ENCODE measurements around the gene HINT3. TPM values are rescaled to one million over a fixed set of nuclear protein-coding genes. Genes with fewer than 3 reads are reported as not detected.

HINT3 gene
- total RNA-seq, 1 experiment from 2014 or later: 12.7 TPM

GRCh38 chr6:125953502-125953875 lies 3.1 kb upstream of the HINT3 start:
- Histone ChIP-seq H2AFZ (ENCODE audit: low read depth, low read length, poor library complexity, severe bottlenecking) (no peak overlapping the region), H3K27ac (ENCODE audit: low read depth, low read length) (no peak overlapping the region), H3K79me2 (ENCODE audit: insufficient read depth, low read length) (peaks cover 4% of the 10 kb centered on the region), H3K9ac (ENCODE audit: low read length) (no peak overlapping the region), H3K27me3 (ENCODE audit: insufficient read depth, low read length) (no peaks in the 10 kb centered on the region), H4K20me1 (ENCODE audit: insufficient read depth) (no peaks in the 10 kb centered on the region), H3K4me3 (replicated peaks in 1 of 2; ENCODE audit: low read depth in 1 of 2, low read length in 2 of 2) (no peak overlapping the region), H3K4me1 (ENCODE audit: control insufficient read depth in 1 of 2, insufficient read depth in 2 of 2, low read length in 2 of 2) (peaks cover 10 to 17% of the 10 kb centered on the region in 2 experiments; a peak in 3 of 4 replicates), H3K36me3 (ENCODE audit: control insufficient read depth in 1 of 2, insufficient read depth in 2 of 2, low read length in 2 of 2) (no peaks in the 10 kb centered on the region), H3K9me2 (ENCODE audit: insufficient read depth) (no peaks in the 10 kb centered on the region), H3K4me2 (ENCODE audit: low read length) (no peak overlapping the region), H3K9me3 (ENCODE audit: control insufficient read depth in 1 of 2, insufficient read depth in 1 of 2, low read depth in 1 of 2, low read length in 2 of 2) (no peaks in the 10 kb centered on the region)
- CTCF ChIA-PET: interaction anchor here (1.2 to 1.9 kb wide), 4 partner anchors 13 to 163 kb away, joined by 3 to 10 read pairs (median 4); partner anchors contain the start of gene NCOA7
- no TSS peak for BruUV-seq (replicated peaks)
- TF ChIP-seq EZH2phosphoT487 (IDR thresholded peaks at IDR 0.05; ENCODE audit: borderline replicate concordance) (no peak), RAD21 (IDR thresholded peaks at IDR 0.05; ENCODE audit: low read depth) (peak; percentile 31; the same call in 1 of the 2 replicates), TCF7L2 (IDR thresholded peaks at IDR 0.05; ENCODE audit: borderline replicate concordance, extremely low read depth, insufficient read depth, insufficient read length) (no peak), ZFX (IDR thresholded peaks at IDR 0.05) (no peak)
- no peak for DNase-seq (ENCODE audit: low read depth, low spot score)
- ATAC-seq: no peak
- RAD21 ChIA-PET (ENCODE audit: low non-redundant PET in 1 of 2, low total read pairs in 2 of 2, uncharacterized antibody in 2 of 2, unreplicated experiment in 2 of 2): no interaction called here
- intact Hi-C loops (cut with micrococcal nuclease): loop anchor here (1.0 kb wide), 1 partner anchor 95 kb away; no protein-coding TSS in a partner anchor
- POLR2A ChIA-PET: no interaction called here

- no peaks in the 10 kb centered on the region for H3K9me3 ChIP-seq (ENCODE audit: control insufficient read depth in 1 of 2, insufficient read depth in 1 of 2, low read depth in 1 of 2, low read length in 2 of 2)
- no peaks in the 10 kb centered on the region for H3K9me2 ChIP-seq (ENCODE audit: insufficient read depth)
- H3K4me3 ChIP-seq (replicated peaks in 1 of 2; ENCODE audit: low read depth in 1 of 2, low read length in 2 of 2): no peak overlapping the region
- no peak overlapping the region for H3K9ac ChIP-seq (ENCODE audit: low read length)
- H2AFZ ChIP-seq (ENCODE audit: low read depth, low read length, poor library complexity, severe bottlenecking): peak overlapping the region; percentile 66
- intact Hi-C loops (cut with micrococcal nuclease): no loop called here
- no peak overlapping the region for H3K27ac ChIP-seq (ENCODE audit: low read depth, low read length)
- ChIA-PET CTCF (no interaction called here), RAD21 (ENCODE audit: low non-redundant PET in 1 of 2, low total read pairs in 2 of 2, uncharacterized antibody in 2 of 2, unreplicated experiment in 2 of 2) (no interaction called here), POLR2A (no interaction called here)
- TF ChIP-seq ATF3 (IDR thresholded peaks at IDR 0.05): no peak
- no peaks in the 10 kb centered on the region for H3K27me3 ChIP-seq (ENCODE audit: insufficient read depth, low read length)
- H3K79me2 ChIP-seq (ENCODE audit: insufficient read depth, low read length): peaks cover 4% of the 10 kb centered on the region
- DNase-seq (ENCODE audit: low read depth, low spot score): no peak
- no TSS peak for BruUV-seq (replicated peaks)
- peaks cover 10 to 17% of the 10 kb centered on the region in 2 experiments; a peak in 3 of 4 replicates for H3K4me1 ChIP-seq (ENCODE audit: control insufficient read depth in 1 of 2, insufficient read depth in 2 of 2, low read length in 2 of 2)
- H3K4me2 ChIP-seq (ENCODE audit: low read length): no peak overlapping the region
- no peaks in the 10 kb centered on the region for H3K36me3 ChIP-seq (ENCODE audit: control insufficient read depth in 1 of 2, insufficient read depth in 2 of 2, low read length in 2 of 2)
- ATAC-seq: no peak
- H4K20me1 ChIP-seq (ENCODE audit: insufficient read depth): no peaks in the 10 kb centered on the region
Measured at GRCh38 chr6:125954735-125955339, 1.7 kb upstream of the HINT3 start.
